ENCODE measurements around the gene ZSCAN1.

The ZSCAN1 gene

DNA sequence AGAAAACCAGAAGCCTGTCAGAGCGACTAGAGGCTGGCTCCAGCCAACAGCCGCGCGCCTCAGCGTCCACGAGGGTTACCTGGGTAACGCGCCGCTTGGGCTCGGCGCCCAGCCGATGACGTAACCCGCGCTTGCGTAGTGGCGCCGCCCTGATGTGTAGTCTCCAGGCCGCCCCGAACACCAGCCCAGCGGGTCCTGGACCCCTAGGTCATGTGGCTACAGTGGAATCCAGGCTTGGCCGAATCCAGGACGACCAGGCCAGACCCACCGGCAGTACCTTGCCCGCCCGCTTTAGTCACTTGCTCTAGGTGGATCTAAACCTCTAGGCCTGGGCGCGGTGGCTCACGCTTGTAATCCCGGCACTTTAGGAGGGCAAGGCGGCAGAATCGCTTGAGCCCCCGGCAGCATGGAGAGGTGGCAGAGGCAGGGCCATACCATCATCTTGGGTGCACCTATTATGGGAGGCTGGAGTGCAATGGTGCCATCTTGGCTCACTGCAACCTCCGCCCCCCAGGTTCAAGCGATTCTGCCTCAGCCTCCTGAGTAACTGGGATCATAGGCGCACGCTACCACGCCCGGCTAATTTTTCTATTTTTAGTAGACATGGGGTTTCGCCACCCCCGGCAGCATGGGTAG lies 24.0 kb upstream of the ZSCAN1 start:
- Histone ChIP-seq H3K27me3 (ENCODE audit: insufficient read depth, low read length) (no peaks in the 10 kb centered on the region), H3K79me2 (ENCODE audit: insufficient read depth, low read length) (no peaks in the 10 kb centered on the region), H3K9ac (ENCODE audit: low read length) (no peak overlapping the region), H3K4me1 (ENCODE audit: insufficient read depth, low read length, severe bottlenecking) (no peaks in the 10 kb centered on the region), H3K4me2 (ENCODE audit: low read length) (no peak overlapping the region), H3K9me2 (ENCODE audit: low read depth, low read length) (no peaks in the 10 kb centered on the region), H3K27ac (ENCODE audit: low read depth, low read length, poor library complexity, severe bottlenecking) (no peak overlapping the region), H3F3A (ENCODE audit: insufficient read depth, low read length) (no peaks in the 10 kb centered on the region), H3K9me3 (ENCODE audit: low read length) (peaks cover 12% of the 10 kb centered on the region), H4K20me1 (ENCODE audit: insufficient read depth, low read length) (no peaks in the 10 kb centered on the region), H2AFZ (ENCODE audit: low read length) (no peak overlapping the region), H3K4me3 (ENCODE audit: low read depth, low read length, poor library complexity, severe bottlenecking) (no peak overlapping the region), H3K36me3 (ENCODE audit: insufficient read depth, low read length) (peaks cover under 1% of the 10 kb centered on the region; the same call in 1 of the 2 replicates)
- TF ChIP-seq CTCF (IDR thresholded peaks at IDR 0.05; ENCODE audit: low read length): no peak
- no peak for TF ChIP-seq EZH2 (IDR thresholded peaks at IDR 0.05; ENCODE audit: borderline replicate concordance, low read length)

GRCh38 chr19:58010507-58010906 lies 23.3 kb upstream of the ZSCAN1 start:
- H3K4me2 ChIP-seq (ENCODE audit: low read length): no peak overlapping the region
- H3K27me3 ChIP-seq (ENCODE audit: insufficient read depth, low read length): no peaks in the 10 kb centered on the region
- H3F3A ChIP-seq (ENCODE audit: insufficient read depth, low read length): no peaks in the 10 kb centered on the region
- no peak overlapping the region for H3K9ac ChIP-seq (ENCODE audit: low read length)
- H3K36me3 ChIP-seq (ENCODE audit: insufficient read depth, low read length): no peaks in the 10 kb centered on the region
- no peak overlapping the region for H3K4me3 ChIP-seq (ENCODE audit: low read depth, low read length, poor library complexity, severe bottlenecking)
- H3K4me1 ChIP-seq (ENCODE audit: insufficient read depth, low read length, severe bottlenecking): no peaks in the 10 kb centered on the region
- no peaks in the 10 kb centered on the region for H3K79me2 ChIP-seq (ENCODE audit: insufficient read depth, low read length)
- H3K9me2 ChIP-seq (ENCODE audit: low read depth, low read length): no peaks in the 10 kb centered on the region
- TF ChIP-seq CTCF (IDR thresholded peaks at IDR 0.05; ENCODE audit: low read length) (no peak), EZH2 (IDR thresholded peaks at IDR 0.05; ENCODE audit: borderline replicate concordance, low read length) (no peak)
- no peak overlapping the region for H3K27ac ChIP-seq (ENCODE audit: low read depth, low read length, poor library complexity, severe bottlenecking)
- H4K20me1 ChIP-seq (ENCODE audit: insufficient read depth, low read length): no peaks in the 10 kb centered on the region
- H2AFZ ChIP-seq (ENCODE audit: low read length): no peak overlapping the region
- peaks cover 9% of the 10 kb centered on the region for H3K9me3 ChIP-seq (ENCODE audit: low read length)

DNA sequence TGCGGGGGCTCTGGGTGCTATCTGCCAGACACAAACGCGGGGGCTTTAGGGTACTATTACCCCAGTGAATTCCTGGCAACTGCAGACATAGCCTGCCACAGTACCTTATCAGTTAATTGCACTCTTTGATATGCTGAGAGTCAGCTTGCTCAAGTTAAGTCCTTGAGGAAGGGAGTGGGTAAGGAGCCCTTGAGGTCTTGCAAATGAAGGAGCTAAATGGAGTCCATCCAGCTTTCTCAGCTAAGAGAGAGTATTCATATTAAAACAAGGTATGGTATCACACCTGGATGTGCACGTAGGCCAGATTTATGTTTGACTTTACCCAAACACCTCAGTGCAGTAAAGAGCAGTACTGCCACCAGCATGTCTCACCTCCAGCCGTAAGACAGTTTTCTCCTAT lies 19.7 kb upstream of the ZSCAN1 start:
- 0 out of 2 replicates have a peak, but pooled peaks cover 5% of the 10 kb centered on the region for H3K9me3 ChIP-seq (ENCODE audit: low read length)
- no peaks in the 10 kb centered on the region for H3K36me3 ChIP-seq (ENCODE audit: insufficient read depth, low read length)
- H3K27ac ChIP-seq (ENCODE audit: low read depth, low read length, poor library complexity, severe bottlenecking): no peak overlapping the region
- H3K4me2 ChIP-seq (ENCODE audit: low read length): no peak overlapping the region
- H3K4me1 ChIP-seq (ENCODE audit: insufficient read depth, low read length, severe bottlenecking): no peaks in the 10 kb centered on the region
- no peak overlapping the region for H2AFZ ChIP-seq (ENCODE audit: low read length)
- H3K27me3 ChIP-seq (ENCODE audit: insufficient read depth, low read length): no peaks in the 10 kb centered on the region
- no peaks in the 10 kb centered on the region for H3K9me2 ChIP-seq (ENCODE audit: low read depth, low read length)
- H3K4me3 ChIP-seq (ENCODE audit: low read depth, low read length, poor library complexity, severe bottlenecking): no peak overlapping the region
- no peak overlapping the region for H3K9ac ChIP-seq (ENCODE audit: low read length)
- no peak for TF ChIP-seq CTCF (IDR thresholded peaks at IDR 0.05; ENCODE audit: low read length)
- TF ChIP-seq EZH2 (IDR thresholded peaks at IDR 0.05; ENCODE audit: borderline replicate concordance, low read length): no peak
- H4K20me1 ChIP-seq (ENCODE audit: insufficient read depth, low read length): no peaks in the 10 kb centered on the region
- no peaks in the 10 kb centered on the region for H3K79me2 ChIP-seq (ENCODE audit: insufficient read depth, low read length)
- no peaks in the 10 kb centered on the region for H3F3A ChIP-seq (ENCODE audit: insufficient read depth, low read length)
